ENCODE measurements around the gene UTP25. TPM values are rescaled to one million over a fixed set of nuclear protein-coding genes. Genes with fewer than 3 reads are reported as not detected.

The UTP25 gene
- total RNA-seq, 1 experiment from 2014 or later: 9.5 TPM

GRCh38 chr1:209860293-209860881 lies 32.6 kb downstream of the UTP25 start:
- H3K27me3 Mint-ChIP-seq (ENCODE audit: insufficient read depth, unreplicated experiment): no peaks in the 10 kb centered on the region
- CTCF ChIA-PET: interaction anchor here (0.6 to 1.5 kb wide), 5 partner anchors 11 to 733 kb away, joined by 3 to 5 read pairs (median 4); no protein-coding TSS in a partner anchor

GRCh38 chr1:209861242-209861641 lies 33.5 kb downstream of the UTP25 start:
- Mint-ChIP-seq H3K36me3 (ENCODE audit: insufficient read depth, unreplicated experiment) (peaks cover 5% of the 10 kb centered on the region), H3K4me3 (ENCODE audit: unreplicated experiment) (no peak overlapping the region), H3K27me3 (ENCODE audit: insufficient read depth, unreplicated experiment) (no peaks in the 10 kb centered on the region), H3K9me3 (ENCODE audit: unreplicated experiment) (peaks cover 4% of the 10 kb centered on the region), H3K4me1 (ENCODE audit: low read depth, unreplicated experiment) (no peaks in the 10 kb centered on the region), H3K27ac (ENCODE audit: unreplicated experiment) (no peak overlapping the region)
- H3K4me3 ChIP-seq (ENCODE audit: low read depth, low read length): no peak overlapping the region
- no peaks in the 10 kb centered on the region for H3K27me3 ChIP-seq (replicated peaks; ENCODE audit: control insufficient read depth, insufficient read depth, low read length)
- intact Hi-C loops (cut with micrococcal nuclease; ENCODE audit: unreplicated experiment): no loop called here
- no peaks in the 10 kb centered on the region for H3K36me3 ChIP-seq (ENCODE audit: control insufficient read depth, insufficient read depth, low read length)
- H3K9me3 ChIP-seq: 0 out of 2 replicates have a peak, but pooled peaks cover 3% of the 10 kb centered on the region
- no peak for DNase-seq
- no TSS peak for BruUV-seq (replicated peaks)
- no peak for TF ChIP-seq CTCF (IDR thresholded peaks at IDR 0.05; ENCODE audit: insufficient read depth in 1 of 2, low read depth in 1 of 2, low read length in 1 of 2, severe bottlenecking in 1 of 2, unreplicated experiment in 1 of 2)
- CTCF ChIA-PET: interaction anchor here (1.5 kb wide), 1 partner anchor 12 kb away, joined by 4 read pairs; no protein-coding TSS in a partner anchor
- H3K4me1 ChIP-seq: no peaks in the 10 kb centered on the region
- POLR2A ChIA-PET: no interaction called here

More at GRCh38 chr1:209860293-209860881, 32.6 kb downstream of the UTP25 start:
- intact Hi-C loops (cut with micrococcal nuclease; ENCODE audit: unreplicated experiment): loop anchor here (1.0 kb wide), 3 partner anchors 129 to 451 kb away; no protein-coding TSS in a partner anchor
- no TSS peak for BruUV-seq (replicated peaks)
- peak; percentile 77 to 80 for DNase-seq
- H3K4me1 Mint-ChIP-seq (ENCODE audit: low read depth, unreplicated experiment): no peaks in the 10 kb centered on the region
- Histone ChIP-seq H3K9me3 (no peaks in the 10 kb centered on the region), H3K4me3 (ENCODE audit: low read depth, low read length) (no peak overlapping the region), H3K4me1 (no peaks in the 10 kb centered on the region), H3K36me3 (ENCODE audit: control insufficient read depth, insufficient read depth, low read length) (no peaks in the 10 kb centered on the region), H3K27me3 (replicated peaks; ENCODE audit: control insufficient read depth, insufficient read depth, low read length) (no peaks in the 10 kb centered on the region)
- no peak overlapping the region for H3K4me3 Mint-ChIP-seq (ENCODE audit: unreplicated experiment)
- no peaks in the 10 kb centered on the region for H3K9me3 Mint-ChIP-seq (ENCODE audit: unreplicated experiment)
- POLR2A ChIA-PET: no interaction called here
- TF ChIP-seq CTCF (IDR thresholded peaks at IDR 0.05; ENCODE audit: insufficient read depth in 1 of 2, low read depth in 1 of 2, low read length in 1 of 2, severe bottlenecking in 1 of 2, unreplicated experiment in 1 of 2): peak; percentile 90 to 92
- peaks cover 5% of the 10 kb centered on the region for H3K36me3 Mint-ChIP-seq (ENCODE audit: insufficient read depth, unreplicated experiment)
- no peak overlapping the region for H3K27ac Mint-ChIP-seq (ENCODE audit: unreplicated experiment)

GRCh38 chr1:209862391-209863356 lies 34.9 kb downstream of the UTP25 start:
- Mint-ChIP-seq H3K4me1 (ENCODE audit: low read depth, unreplicated experiment) (no peaks in the 10 kb centered on the region), H3K4me3 (ENCODE audit: unreplicated experiment) (no peak overlapping the region), H3K9me3 (ENCODE audit: unreplicated experiment) (peaks cover 18% of the 10 kb centered on the region), H3K36me3 (ENCODE audit: insufficient read depth, unreplicated experiment) (peaks cover 12% of the 10 kb centered on the region), H3K27me3 (ENCODE audit: insufficient read depth, unreplicated experiment) (no peaks in the 10 kb centered on the region), H3K27ac (ENCODE audit: unreplicated experiment) (no peak overlapping the region)
- no peak for TF ChIP-seq CTCF (IDR thresholded peaks at IDR 0.05; ENCODE audit: insufficient read depth in 1 of 2, low read depth in 1 of 2, low read length in 1 of 2, severe bottlenecking in 1 of 2, unreplicated experiment in 1 of 2)
- DNase-seq: no peak
- CTCF ChIA-PET: interaction anchor here (0.6 kb wide), 1 partner anchor 65 kb away, joined by 4 read pairs; no protein-coding TSS in a partner anchor
- H3K36me3 ChIP-seq (ENCODE audit: control insufficient read depth, insufficient read depth, low read length): no peaks in the 10 kb centered on the region
- H3K27me3 ChIP-seq (replicated peaks; ENCODE audit: control insufficient read depth, insufficient read depth, low read length): no peaks in the 10 kb centered on the region
- no peak overlapping the region for H3K4me3 ChIP-seq (ENCODE audit: low read depth, low read length)
- intact Hi-C loops (cut with micrococcal nuclease; ENCODE audit: unreplicated experiment): no loop called here
- POLR2A ChIA-PET: no interaction called here
- H3K9me3 ChIP-seq: peaks cover 7% of the 10 kb centered on the region
- no TSS peak for BruUV-seq (replicated peaks)
- no peaks in the 10 kb centered on the region for H3K4me1 ChIP-seq
